Neural cell (in vitro differentiated cells): ENCODE measurements around the gene BMPR2. TPM values are rescaled to one million over a fixed set of nuclear protein-coding genes. Genes with fewer than 3 reads are reported as not detected.

ENCODE experiments used
- H2AFZ ChIP-seq: fragments of 200-600, 300-800 bp; sonication (generic), shearing (Covaris generic); 2 replicates; pipeline ENCODE4 v1.6.0; 2014; ENCODE audit warnings: low read depth, mild to moderate bottlenecking, antibody characterized with exemption, low read length, moderate library complexity
- H3F3A ChIP-seq: fragments of 200-600 bp; shearing (Covaris generic); 2 replicates; pipeline ENCODE4 v1.6.1; 2016; ENCODE audit warnings: mild to moderate bottlenecking, moderate library complexity, mixed read lengths, antibody characterized with exemption, low read length; ENCODE audit not compliant: insufficient read depth, poor library complexity, severe bottlenecking
- H3K27ac ChIP-seq: fragments of 200-600, 300-800 bp; sonication (generic), shearing (Covaris generic); 2 replicates; pipeline ENCODE4 v1.5.1; 2014; ENCODE audit warnings: mild to moderate bottlenecking, low read length, moderate library complexity
- H3K27me3 ChIP-seq: fragments of 300-800, 200-600 bp; sonication (generic), shearing (Covaris generic); 2 replicates; pipeline ENCODE4 v1.6.0; 2014; ENCODE audit warnings: mild to moderate bottlenecking, low read depth, low read length, moderate library complexity; ENCODE audit not compliant: insufficient read depth
- H3K36me3 ChIP-seq: fragments of 300-800, 200-600 bp; sonication (generic), shearing (Covaris generic); 2 replicates; pipeline ENCODE4 v1.5.1; 2014; ENCODE audit warnings: mild to moderate bottlenecking, antibody characterized with exemption, low read length, moderate library complexity; ENCODE audit not compliant: insufficient read depth
- H3K4me2 ChIP-seq: fragments of 300-800, 200-600 bp; sonication (generic), shearing (Covaris generic); 2 replicates; pipeline ENCODE4 v1.6.0; 2014; ENCODE audit warnings: mild to moderate bottlenecking, low read length
- H3K4me3 ChIP-seq: fragments of 300-800, 200-600 bp; sonication (generic), shearing (Covaris generic); 2 replicates; pipeline ENCODE4 v1.5.1; 2014; ENCODE audit warnings: mild to moderate bottlenecking, low read length, moderate library complexity
- H3K79me2 ChIP-seq: fragments of 200-600 bp; shearing (Covaris generic); replicated peaks from 2 replicates; pipeline ENCODE4 v1.6.0; 2014; ENCODE audit warnings: mild to moderate bottlenecking, low read length, moderate library complexity; ENCODE audit not compliant: insufficient read depth
- H3K9ac ChIP-seq: fragments of 300-800, 200-600 bp; sonication (generic), shearing (Covaris generic); 2 replicates; pipeline ENCODE4 v1.6.1; 2016; ENCODE audit warnings: mild to moderate bottlenecking, low read length, mixed read lengths
- H3K9me2 ChIP-seq: fragments of 200-600 bp; shearing (Covaris generic); 2 replicates; pipeline ENCODE4 v1.6.1; 2016; ENCODE audit warnings: mild to moderate bottlenecking, low read length, mixed read lengths; ENCODE audit not compliant: insufficient read depth
- H3K9me3 ChIP-seq: fragments of 200-600, 300-800 bp; sonication (generic), shearing (Covaris generic); 2 replicates; pipeline ENCODE4 v1.6.1; 2016; ENCODE audit warnings: mild to moderate bottlenecking, mixed run types, low read length, moderate library complexity, mixed read lengths
- H4K20me1 ChIP-seq: fragments of 200-600 bp; shearing (Covaris generic); 2 replicates; pipeline ENCODE4 v1.6.1; 2016; ENCODE audit warnings: mild to moderate bottlenecking, mixed run types; ENCODE audit not compliant: insufficient read depth
- CTCF ChIP-seq: fragments of 450-650 bp; IDR thresholded peaks from 2 replicates; pipeline ENCODE4 v1.5.1; 2014; ENCODE audit warnings: antibody characterized with exemption, mild to moderate bottlenecking, moderate library complexity; ENCODE audit not compliant: poor library complexity, severe bottlenecking
- EP300 ChIP-seq: fragments of 450-650 bp; conservative IDR thresholded peaks from 2 replicates; pipeline ENCODE4 v1.6.1; 2014; ENCODE audit warnings: antibody characterized with exemption, mild to moderate bottlenecking, moderate library complexity; ENCODE audit not compliant: poor library complexity, severe bottlenecking
- EZH2 ChIP-seq: fragments of 200-600, 300-800 bp; shearing (Covaris generic), sonication (generic); IDR thresholded peaks from 2 replicates; pipeline ENCODE4 v1.6.1; 2014; ENCODE audit warnings: antibody characterized with exemption, low read length, borderline replicate concordance, mild to moderate bottlenecking; ENCODE audit not compliant: insufficient read depth, poor library complexity, severe bottlenecking
- MXI1 ChIP-seq: fragments of 450-650 bp; conservative IDR thresholded peaks from 2 replicates; pipeline ENCODE4 v1.6.1; 2014; ENCODE audit warnings: antibody characterized with exemption, mild to moderate bottlenecking; ENCODE audit not compliant: poor library complexity, severe bottlenecking
- POLR2AphosphoS5 ChIP-seq: IDR thresholded peaks from 2 replicates; pipeline ENCODE4 v1.6.1; 2012
- RAD21 ChIP-seq: fragments of 450-650 bp; conservative IDR thresholded peaks from 2 replicates; pipeline ENCODE4 v1.6.1; 2014; ENCODE audit warnings: antibody characterized with exemption, mild to moderate bottlenecking, moderate library complexity
- SMC3 ChIP-seq: fragments of 450-650 bp; conservative IDR thresholded peaks from 2 replicates; pipeline ENCODE4 v1.6.1; 2014; ENCODE audit warnings: antibody characterized with exemption, mild to moderate bottlenecking, moderate library complexity; ENCODE audit not compliant: poor library complexity
- TAF1 ChIP-seq: IDR thresholded peaks from 2 replicates; pipeline ENCODE4 v1.6.1; 2012; ENCODE audit warnings: low read depth
- polyA plus RNA-seq: library from polyadenylated mRNA; depleted of rRNA; stranded (reverse); fragments of >200 nt; gene quantifications from 2 replicates; pipeline ENCODE4 v1.2.3, GENCODE V29; 2014
- TF ChIP-seq, protein P1 (sequence below): IDR thresholded peaks from 2 replicates; pipeline ENCODE4 v1.6.1; 2012; ENCODE audit warnings: borderline replicate concordance

Gene BMPR2
- polyA plus RNA-seq, 1 donor from 2014 or later = 18.4 TPM

DNA sequence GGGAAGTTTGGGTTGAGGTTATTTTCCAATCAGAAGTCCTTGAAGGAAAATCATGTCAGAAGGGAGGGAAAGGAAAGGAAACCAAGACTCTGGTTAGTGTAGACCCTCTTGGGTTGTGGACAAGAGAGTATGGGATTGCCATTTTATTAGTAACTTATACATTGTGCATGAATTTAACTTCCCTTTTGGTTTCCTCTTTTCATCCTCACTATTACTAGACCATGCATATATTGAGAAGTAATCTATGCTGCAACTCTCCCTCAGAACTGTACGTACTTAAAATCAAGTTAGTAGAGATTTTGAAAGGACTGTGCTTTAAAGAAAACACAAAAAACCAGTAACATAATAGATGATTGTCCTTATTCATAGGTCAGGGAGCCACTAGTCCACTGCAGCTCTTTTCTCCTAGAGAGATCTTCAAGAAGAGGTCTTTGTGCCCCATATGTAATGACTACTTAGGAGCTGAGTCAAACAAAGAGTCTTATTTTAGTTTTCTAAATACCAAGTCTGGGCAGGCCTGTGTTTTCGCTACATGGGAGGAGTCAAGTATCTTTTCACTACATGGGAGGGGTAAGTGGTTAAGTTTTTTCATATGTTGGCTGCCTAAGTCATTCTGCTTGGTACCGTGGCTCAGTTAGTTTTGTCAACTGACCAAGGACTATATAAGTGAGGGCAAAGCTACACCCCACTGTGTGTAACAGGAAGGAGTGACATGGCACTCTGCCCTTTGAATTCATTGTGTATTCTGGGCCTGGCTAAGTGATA is 233.4 kb downstream of the BMPR2 start:
- peak overlapping the region; percentile 48 for H3K4me3 ChIP-seq
- no peaks in the 10 kb centered on the region for H3K79me2 ChIP-seq
- H3K9me3 ChIP-seq = no peaks in the 10 kb centered on the region
- H2AFZ ChIP-seq = no peak overlapping the region
- H3K36me3 ChIP-seq = no peaks in the 10 kb centered on the region
- H3K4me2 ChIP-seq = peak overlapping the region; percentile 47
- peaks cover 9% of the 10 kb centered on the region for H3F3A ChIP-seq
- H3K27ac ChIP-seq = peak overlapping the region; percentile 89
- H3K9ac ChIP-seq = peak overlapping the region; percentile 52
- no peak for TF ChIP-seq MXI1
- TF ChIP-seq, protein P1, sequence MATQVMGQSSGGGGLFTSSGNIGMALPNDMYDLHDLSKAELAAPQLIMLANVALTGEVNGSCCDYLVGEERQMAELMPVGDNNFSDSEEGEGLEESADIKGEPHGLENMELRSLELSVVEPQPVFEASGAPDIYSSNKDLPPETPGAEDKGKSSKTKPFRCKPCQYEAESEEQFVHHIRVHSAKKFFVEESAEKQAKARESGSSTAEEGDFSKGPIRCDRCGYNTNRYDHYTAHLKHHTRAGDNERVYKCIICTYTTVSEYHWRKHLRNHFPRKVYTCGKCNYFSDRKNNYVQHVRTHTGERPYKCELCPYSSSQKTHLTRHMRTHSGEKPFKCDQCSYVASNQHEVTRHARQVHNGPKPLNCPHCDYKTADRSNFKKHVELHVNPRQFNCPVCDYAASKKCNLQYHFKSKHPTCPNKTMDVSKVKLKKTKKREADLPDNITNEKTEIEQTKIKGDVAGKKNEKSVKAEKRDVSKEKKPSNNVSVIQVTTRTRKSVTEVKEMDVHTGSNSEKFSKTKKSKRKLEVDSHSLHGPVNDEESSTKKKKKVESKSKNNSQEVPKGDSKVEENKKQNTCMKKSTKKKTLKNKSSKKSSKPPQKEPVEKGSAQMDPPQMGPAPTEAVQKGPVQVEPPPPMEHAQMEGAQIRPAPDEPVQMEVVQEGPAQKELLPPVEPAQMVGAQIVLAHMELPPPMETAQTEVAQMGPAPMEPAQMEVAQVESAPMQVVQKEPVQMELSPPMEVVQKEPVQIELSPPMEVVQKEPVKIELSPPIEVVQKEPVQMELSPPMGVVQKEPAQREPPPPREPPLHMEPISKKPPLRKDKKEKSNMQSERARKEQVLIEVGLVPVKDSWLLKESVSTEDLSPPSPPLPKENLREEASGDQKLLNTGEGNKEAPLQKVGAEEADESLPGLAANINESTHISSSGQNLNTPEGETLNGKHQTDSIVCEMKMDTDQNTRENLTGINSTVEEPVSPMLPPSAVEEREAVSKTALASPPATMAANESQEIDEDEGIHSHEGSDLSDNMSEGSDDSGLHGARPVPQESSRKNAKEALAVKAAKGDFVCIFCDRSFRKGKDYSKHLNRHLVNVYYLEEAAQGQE = no peak
- TF ChIP-seq RAD21 = no peak
- TF ChIP-seq SMC3 = no peak
- no peak for TF ChIP-seq EZH2
- TF ChIP-seq TAF1 = no peak
- no peak for TF ChIP-seq POLR2AphosphoS5
- TF ChIP-seq EP300 = no peak
- TF ChIP-seq CTCF = no peak
- no peaks in the 10 kb centered on the region for H3K9me2 ChIP-seq
- no peaks in the 10 kb centered on the region for H3K27me3 ChIP-seq
- H4K20me1 ChIP-seq = no peaks in the 10 kb centered on the region

DNA sequence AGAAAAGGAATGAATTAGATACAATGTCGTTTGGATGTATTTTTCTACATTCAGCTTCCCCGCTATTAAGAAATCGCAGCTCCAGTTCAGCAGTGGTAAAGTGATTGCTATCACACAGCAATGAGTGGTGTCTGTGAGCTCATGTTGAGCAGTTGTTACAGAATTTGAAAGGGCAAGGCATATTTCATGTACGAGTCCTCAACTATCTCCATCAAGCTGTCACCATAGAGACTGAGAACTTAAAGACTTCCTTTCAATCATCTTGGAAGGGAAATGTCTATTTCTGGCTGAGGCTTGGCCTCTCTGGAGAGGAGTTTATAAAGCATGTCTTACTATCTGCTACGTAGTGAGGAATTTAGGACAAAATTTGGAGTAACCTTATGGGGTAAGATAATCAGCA is 234.3 kb downstream of the BMPR2 start:
- peak overlapping the region; percentile 47 for H3K4me2 ChIP-seq

More for the DNA sequence above, 234.3 kb downstream of the BMPR2 start:
- H3K79me2 ChIP-seq = no peaks in the 10 kb centered on the region
- H3K9ac ChIP-seq = peak overlapping the region; percentile 52
- no peaks in the 10 kb centered on the region for H3K9me3 ChIP-seq
- H4K20me1 ChIP-seq = no peaks in the 10 kb centered on the region
- H3K9me2 ChIP-seq = no peaks in the 10 kb centered on the region
- H3K36me3 ChIP-seq = no peaks in the 10 kb centered on the region
- H2AFZ ChIP-seq = no peak overlapping the region
- TF ChIP-seq, protein P1 = no peak
- TF ChIP-seq MXI1 (peak; percentile 45), EZH2 (no peak), POLR2AphosphoS5 (peak; percentile 89), EP300 (peak; percentile 98), RAD21 (peak; percentile 33), SMC3 (peak; percentile 36), CTCF (no peak), TAF1 (no peak)
- H3K27ac ChIP-seq = peak overlapping the region; percentile 89
- peak overlapping the region; percentile 48 for H3K4me3 ChIP-seq
- H3F3A ChIP-seq = peaks cover 9% of the 10 kb centered on the region
- no peaks in the 10 kb centered on the region for H3K27me3 ChIP-seq
